Right hindlimb (tissue), 1 donor: ENCODE results near the gene ALK.
A peak's percentile ranks its signal among the peaks of the same experiment; 100 is the strongest.

Experiments
- DNase-seq: peaks from one replicate; pipeline ENCODE4 v3.0.0-alpha.2; 2018

Gene ALK

DNA sequence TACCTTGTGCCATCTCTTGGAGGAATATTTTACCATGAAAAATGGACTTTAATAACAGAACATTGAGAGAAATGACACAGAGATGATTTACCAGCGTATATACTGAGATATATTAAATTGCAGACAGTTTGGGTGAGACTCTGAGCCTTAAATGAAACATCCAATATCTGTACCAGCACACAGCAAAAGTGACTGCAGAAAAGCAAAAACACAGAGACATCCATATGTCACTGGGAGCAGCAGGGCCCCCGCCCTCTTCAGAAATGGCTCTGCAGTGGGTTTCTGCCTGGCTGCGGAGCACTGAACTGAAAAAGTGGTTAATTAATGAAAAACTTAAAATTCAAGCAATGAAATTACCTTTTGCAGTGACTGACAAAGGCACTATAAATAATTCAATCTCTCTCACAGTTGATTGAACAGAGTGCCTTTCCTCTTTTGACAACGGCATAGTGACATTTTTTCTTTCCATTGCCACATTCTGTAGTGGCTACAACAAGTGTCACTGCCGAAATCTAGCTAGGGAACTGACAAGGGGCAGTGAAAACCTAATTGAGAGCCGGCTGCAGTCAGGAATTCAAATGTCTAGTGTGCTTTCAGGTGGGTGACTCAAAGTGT, 353.4 kb downstream of the ALK start:
- no peak for DNase-seq

DNA sequence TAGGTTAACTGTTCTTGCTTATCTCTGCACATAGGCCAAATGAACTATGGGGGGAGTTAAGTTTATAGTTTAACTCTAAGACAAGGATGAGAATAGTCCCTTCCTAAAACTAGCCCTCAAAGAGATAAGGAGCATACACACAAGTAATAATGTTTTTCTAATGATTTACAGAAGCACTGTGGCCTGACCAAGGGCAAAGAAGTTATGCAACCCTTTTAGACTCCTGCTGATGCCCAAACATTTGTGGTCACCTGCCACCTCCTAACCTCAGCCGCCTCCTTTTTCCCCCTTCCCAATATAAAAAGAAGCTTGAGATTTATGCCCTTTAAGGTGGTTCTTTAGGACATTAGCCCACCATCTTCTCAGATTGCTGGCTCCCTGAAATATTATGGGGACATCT, 357.7 kb downstream of the ALK start:
- no peak for DNase-seq

DNA sequence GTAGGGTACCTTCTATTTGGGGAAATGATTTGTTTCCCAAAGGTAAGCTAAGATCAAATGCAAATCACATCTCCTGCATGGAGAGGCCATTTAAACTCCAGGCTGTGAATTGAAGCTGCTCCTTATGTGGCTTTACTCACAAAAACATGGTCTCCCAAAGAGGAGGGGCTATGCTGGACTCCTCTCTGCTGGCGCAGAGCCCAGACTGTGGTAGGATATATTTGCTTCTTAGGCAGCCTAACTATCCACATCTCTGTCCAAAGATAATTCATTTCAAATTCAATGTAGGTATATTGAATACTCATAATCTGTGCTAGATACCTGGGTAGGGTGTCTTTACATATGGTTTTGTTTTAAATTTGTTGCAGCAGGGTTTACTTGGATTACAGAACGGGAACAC, 358.5 kb downstream of the ALK start:
- peak; percentile 31 for DNase-seq

DNA sequence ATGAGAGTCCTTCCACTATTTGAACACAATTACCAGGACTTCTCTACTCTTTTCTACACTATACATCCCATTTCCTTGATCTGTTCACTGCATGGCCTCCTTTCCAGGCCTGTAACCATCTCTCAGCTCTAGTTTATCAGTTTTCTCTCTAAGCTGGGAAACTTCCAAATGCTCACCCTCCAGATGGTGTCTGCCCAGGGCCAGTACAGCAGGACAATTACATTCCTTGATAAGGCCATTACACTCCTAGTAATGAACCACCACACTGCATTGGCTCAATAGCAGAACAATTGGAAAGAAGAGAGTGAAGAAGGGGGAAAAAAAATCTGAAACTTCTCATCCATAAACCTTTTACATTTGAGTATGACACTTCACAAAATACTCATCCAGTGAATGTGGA, 359.1 kb downstream of the ALK start:
- DNase-seq = no peak

DNA sequence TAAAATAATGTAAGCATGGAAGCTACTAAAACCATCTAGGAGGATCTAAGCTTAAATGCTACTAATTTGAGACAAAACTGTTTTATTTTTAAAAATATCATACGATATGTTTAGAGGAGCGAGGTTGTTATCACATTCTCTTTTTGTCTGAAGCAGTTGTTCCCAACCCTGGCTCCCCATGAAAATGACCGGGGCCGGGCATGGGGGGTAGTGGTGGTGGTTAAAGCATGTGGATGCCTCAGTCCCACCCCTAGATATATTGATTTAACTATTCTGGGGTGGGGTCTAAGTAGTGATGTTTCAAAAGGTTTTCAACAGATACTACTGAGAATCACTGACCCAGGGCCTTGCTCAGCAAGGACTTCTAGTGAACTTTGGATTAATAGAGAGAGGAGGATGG, 359.8 kb downstream of the ALK start:
- no peak for DNase-seq

DNA sequence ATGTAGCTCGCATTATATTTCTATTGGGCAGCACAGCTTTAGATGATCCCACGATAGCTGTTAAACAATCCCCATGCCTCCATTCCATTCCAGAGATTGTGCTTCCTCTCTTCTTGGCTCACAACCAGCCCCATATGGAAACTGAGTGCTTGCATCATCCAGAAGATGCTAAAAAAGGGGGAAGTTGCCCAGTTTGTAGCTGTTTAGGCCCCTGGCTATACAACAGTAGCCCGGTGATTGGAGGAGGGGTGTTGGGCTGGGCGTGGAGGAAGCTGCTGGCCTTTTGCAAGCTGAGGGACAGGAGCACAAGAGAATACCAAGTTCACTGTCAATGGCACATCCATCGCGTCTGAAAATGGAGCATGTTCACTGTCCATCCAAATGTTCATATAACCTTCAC, 360.2 kb downstream of the ALK start:
- DNase-seq = peak; percentile 32

DNA sequence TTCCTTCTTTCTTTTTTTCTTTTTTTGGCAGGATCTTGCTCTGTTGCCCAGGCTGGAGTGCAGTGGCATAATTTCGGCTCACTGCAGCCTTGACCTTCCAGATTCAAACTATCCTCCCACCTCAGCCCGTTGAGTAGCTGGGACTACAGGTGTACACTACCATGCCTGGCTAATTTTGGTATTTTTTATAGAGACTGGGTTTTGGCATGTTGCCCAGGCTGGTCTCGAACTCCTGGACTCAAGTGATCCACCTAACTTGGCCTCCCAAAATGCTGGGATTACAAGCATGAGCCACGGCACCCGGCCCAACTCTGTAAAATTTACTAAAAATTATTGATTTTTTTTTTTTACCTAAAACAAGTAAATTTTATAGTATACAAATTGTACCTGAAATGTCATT, 360.8 kb downstream of the ALK start:
- no peak for DNase-seq

DNA sequence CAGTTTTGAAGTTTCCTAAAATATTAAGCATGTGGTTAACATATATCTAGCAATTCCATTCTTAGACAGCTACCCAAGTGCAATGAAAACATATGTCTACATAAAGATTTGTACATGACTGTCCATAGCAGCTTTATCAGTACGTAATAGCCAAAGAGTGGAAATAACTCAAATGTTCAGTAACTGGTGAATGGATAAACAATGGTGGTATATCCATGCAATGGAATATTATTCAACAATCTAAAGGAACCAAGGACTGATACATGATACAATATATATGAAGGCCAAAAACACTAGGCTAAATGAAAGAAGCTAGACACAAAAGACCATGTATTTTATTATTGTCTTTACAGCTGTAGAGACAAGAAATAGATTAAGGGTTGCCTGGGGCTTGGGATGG, 361.4 kb downstream of the ALK start:
- no peak for DNase-seq

DNA sequence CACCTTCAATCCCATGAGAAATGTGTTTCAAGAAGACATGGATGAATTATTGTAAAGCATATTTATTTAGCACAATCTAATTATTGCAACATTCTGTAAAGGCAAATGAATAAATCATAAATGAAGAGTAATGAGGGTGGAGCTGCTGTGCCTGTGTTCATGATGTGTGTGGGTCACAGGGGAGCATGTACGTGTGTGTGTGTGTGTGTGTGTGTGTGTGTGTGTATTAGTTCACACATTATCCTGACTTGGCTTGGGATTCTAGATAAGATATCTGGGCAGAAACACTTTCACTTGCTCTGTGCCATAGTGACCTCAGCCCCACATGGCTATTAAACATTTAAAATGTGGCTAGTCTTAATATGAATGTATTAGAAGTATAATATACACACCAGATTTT, 361.8 kb downstream of the ALK start:
- DNase-seq = no peak

DNA sequence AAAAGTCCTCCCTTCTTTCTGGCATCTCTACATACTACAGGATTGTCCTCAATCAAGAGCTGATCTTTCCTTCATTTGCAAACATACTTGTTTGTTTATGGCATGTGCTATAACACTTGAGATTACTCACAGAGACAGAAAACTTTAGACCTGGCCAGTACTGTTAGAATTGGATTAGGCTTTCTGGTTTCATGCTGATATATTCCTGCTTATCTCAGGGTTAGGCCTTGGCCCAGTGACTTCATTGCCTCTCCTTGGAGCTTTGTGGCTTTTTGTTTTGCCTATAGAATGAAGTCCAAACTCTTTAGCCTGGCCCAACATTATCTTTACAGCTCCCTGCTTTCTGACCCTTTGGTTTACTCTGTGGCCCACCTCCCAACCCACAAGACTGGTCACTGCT, 363.3 kb downstream of the ALK start:
- no peak for DNase-seq

DNA sequence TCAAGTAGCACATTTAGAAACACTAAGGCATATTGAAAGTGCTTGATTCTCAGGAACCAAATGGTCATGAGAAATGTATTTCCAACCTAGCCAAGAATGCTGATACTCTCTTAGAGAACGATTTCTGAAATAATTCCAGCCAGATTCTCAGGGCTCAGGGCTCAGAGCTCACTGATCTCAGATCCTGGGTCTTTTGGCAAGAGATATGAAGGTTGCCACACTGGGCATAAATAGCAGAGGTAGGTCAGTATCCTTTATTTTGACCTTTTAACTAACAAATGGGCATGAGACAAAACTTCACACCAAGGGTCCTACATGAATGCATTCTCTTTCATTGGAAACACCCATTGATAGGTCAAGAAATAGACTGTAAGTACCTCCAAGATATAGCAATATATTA, 364.1 kb downstream of the ALK start:
- no peak for DNase-seq

DNA sequence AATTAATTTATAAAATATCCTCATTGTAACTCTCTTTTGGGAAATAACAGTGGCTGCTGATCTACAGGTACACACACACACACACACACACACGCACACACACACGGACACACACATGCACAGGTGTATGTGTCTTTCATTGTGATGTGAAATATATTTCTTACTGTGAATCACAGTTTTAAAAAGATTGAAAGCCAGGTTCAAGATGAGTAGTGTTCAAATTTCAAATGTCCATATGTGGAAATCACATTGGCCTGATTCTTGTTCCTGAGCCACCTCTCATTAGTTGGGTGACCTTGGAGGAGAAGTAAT, 372.4 kb downstream of the ALK start:
- no peak for DNase-seq

DNA sequence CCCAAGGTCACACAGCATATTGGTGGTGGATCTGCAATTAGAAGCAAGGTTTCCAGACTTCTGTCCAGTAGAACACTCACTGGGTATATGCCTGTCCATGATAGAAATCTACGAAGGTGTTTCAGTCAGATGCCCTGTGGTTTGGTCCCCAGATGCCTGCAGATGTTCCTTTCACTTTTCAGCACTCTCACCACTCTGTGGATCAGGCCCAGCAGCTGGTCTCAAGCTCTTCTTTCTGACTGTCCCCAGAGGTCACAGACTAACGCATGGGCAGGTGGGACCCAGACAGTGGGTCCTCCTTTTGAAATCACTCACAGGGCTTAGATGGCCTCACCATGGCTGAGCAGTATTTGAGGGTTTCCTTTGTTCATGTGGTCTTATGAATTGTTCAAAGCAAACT, 376.5 kb downstream of the ALK start:
- no peak for DNase-seq

DNA sequence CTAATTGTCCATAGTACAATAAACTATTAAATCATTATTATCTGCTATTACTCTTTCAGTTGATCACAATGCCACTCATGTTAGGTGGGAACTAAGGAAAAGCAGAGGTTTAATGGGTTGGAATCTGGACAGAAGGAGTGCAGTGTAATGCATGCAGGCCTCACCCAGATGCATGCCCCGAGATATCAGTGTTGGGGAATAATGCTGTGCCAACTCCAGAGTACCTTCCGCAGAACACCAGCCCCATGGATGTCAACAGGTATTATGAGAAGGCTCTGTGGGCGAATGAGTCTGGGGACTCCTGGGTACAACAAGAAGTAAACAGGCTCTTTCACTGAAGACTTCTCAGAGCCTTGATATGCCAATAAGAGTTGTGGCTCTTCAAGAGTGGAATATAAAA, 377.4 kb downstream of the ALK start:
- DNase-seq = no peak

DNA sequence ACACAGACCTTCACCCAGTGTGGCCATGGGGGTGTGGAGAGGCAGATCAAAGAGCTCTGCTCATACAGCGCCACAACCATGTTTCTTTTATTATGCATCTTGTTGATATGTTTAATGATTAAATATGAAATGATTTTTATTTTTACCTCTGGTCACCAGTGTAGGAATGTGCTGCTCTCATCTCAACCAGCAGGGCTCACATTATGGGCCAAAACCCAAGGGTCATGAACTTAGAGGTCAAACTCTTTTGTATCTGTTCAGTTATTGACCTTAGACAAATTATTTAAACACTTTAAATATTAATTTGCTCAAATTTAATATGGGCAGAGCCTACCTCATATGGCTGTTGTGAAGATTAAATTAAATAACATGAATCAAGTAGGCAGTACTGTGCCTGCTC, 386.2 kb downstream of the ALK start:
- DNase-seq = no peak

DNA sequence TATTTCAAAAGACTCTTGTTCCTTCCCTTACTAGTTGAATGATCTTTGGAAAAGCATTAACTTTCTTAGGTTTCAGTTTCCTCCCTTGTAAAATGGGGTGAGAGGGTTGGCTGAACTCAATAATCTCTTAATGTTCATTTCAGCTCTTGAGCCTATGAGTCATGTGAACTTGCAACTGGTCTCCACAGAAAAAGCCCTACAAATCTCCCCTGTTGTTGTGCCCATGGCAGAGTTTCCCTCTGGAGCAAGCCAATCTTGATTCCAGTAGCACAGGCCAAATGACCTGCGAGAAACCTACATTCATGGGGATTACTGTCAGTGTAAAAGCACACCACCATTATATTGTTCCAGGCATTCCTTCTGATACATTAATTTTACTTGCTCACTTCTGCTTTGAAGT, 388.9 kb downstream of the ALK start:
- DNase-seq = no peak

DNA sequence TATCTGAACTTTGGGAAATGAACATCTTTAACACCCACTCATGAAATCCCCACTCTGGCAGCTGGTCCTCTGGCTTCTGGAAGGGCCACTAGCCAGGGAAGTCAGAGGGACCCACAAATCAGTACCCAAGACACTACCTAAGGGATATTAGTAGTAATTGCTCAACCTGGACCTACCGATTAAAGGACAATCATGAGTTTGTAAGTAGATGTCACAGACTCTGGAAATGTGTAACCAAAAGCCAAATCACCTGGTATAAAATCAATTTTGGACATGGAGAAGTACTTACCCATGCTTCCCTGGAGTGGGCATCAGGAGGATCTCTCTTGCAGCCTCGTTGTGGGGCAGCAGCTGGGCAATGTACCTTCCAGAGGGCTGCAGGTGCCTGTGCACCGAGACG, 389.8 kb downstream of the ALK start:
- no peak for DNase-seq

DNA sequence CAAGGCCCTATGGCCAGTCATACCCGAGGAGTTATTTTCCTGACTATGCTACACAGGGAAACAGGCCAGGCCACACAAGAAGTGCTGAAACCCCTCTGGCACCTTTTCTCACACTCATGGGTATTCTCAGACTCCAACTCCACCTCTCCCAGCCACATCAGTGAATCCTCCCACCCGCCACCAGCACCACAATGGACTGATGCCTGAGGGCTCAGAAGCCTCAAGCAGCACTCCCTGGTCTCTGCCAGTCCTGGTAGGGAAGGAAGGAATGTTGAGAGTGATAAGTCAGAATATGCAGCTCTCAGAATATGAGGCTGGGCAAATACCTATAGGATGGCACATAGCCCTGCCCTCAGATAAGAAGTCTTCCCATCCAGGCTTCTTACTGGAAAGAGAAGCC, 391.1 kb downstream of the ALK start:
- DNase-seq = no peak

DNA sequence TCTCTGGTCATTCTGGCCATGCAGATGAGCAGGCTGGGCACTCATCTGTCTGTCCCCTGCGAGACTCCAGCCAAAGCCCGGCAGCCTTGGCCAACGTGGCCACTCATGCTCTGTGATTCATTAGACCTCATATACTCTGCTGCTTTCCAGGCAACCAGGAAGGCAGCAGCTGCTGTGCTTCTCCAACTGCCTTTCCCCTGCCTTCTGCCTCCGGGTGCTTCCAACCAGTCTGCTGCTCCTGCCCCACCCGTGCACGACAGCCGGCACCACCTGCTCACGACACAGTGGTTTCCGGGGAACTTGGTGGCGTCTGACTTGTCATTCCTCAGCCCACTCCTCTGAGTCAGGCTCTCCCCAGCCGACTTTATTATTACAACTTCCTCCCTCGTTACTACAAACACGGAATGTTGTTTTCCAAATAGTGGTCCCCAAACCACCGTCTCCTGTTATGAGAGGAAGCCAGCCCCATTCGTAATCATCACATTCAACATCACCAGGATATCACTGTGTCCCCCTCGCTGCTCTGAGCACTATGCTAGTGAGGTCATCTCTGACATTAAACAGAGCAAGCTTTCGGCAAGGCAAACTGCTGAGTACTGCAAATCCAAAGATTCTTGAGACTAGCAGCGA, 392.4 kb downstream of the ALK start:
- DNase-seq = peak; percentile 86

DNA sequence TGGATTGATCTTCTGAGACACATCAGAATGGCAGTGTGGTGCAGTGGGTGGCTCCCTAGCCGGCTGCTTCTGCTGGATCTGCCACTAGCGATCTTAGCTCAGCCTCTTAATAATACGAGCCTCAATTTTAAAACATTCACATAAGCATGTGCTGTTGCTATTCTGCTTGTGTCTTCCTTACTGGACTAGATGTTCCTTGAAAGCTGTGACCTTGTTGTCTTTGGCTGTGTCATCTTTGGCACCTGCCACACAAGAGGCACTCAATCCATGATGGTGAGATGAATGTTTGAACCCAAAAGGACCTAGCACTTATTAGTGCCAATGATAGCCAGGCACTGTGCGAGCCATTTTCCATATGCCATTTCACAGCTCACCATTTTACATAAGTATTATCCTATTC, 393.0 kb downstream of the ALK start:
- DNase-seq = no peak

DNA sequence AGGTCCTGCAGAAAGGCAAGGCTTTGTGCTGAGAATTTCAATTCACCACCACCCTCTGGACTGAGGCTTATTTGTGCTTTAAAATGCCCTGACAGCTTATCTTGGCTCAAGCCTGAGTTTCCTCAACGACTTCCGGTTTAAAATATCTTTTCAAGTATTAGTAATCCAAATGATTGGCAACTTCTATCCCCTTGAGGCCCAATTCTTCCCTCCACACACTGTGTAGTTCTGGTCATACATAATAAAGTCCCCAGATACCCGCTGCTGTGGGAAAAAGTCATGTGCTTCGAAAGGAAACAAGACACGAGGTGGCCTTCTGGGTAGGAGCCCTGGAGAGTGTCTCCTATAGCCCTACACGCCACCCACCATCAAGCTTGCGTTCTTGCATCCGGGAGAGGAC, 393.4 kb downstream of the ALK start:
- no peak for DNase-seq

DNA sequence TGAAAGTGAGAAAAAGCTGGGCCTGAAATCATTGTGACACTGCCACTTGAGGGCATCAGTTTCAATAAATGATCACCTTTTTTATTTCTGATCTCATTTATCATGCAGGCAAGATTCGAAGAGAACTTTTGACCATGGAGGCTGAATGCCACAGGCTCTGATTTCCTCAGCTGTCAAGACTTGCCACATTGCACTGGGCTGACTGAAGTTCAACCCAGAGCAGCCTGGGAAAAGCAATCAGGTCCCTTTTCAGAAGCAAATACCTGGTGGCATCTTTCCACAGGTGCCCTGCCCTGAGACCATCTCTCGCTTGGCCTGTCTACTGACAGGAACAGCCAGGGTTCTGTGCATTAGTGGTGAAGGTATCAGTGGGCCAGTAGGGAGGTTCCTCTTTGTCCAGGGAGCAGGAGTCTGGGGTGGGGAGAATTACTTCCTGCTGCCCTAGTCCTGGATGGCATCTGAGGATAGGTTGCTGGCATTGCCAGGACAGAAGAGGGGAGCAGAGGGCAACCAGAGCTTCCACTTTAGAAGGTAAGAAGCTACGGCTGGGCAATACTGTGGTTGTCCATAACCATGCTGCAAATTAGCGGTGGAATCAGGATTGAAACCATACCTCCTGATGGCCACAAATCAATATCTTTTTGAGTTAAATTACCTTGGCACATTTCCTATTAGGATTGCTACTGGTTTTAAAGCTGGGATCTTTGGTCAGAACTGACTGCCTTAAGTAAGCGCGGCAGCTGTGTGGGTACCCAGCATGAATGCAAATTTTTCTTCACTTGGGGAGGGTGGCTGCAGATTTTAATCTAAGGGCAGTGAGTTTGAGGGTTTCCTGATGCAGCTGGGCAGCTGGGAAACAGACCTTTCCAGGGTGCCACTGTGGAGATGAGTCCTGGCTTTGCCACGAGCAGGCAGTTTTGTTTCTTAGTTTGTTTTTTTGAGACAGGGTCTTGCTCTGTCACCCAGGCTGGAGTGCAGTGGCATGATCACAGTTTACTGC, 394.5 kb downstream of the ALK start:
- DNase-seq = no peak

DNA sequence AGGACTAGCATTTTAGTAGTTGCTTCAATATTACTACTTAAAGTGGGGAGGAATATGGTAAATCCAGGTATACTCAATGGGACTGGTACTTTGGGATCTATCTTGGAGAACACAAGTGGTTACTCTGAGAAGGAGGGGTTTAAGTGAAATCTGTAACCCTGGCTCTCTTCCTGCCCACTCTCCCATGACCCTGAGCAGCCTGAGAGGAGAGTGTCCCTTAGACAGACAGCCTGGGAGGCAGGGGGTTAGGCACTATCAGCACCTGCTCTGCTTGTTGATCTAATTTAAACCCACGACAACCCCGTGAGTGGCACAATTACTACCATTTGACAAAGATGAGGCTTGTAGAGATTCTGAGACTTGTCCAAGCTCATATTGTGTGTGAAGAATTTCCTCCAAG, 395.5 kb downstream of the ALK start:
- no peak for DNase-seq

DNA sequence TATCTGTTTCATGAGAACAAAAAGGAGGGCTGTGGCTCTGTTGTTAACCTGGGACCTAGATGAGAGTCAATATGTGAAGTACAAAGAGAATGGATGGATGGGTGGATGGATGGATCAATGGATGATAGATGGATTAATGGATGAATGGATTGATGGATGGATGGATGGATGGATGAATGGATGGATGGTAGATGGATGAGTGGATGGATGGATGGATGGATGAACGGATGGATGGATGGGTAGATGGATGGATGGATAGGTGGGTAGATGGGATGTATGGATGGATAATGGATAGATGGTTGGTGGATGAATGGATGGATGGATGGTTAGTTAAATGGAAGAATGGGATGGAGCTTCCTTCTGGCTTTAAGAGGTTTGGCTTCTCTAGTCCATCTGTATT, 396.7 kb downstream of the ALK start:
- no peak for DNase-seq
